Loucy (cell line): ENCODE data around the gene AGXT2.

Source experiments
- H2AFZ ChIP-seq: fragments of 200-600 bp; sonication (generic); 2 replicates; pipeline ENCODE4 v1.6.0; 2016; ENCODE audit warnings: antibody characterized with exemption, mild to moderate bottlenecking, low read length, moderate library complexity
- H3F3A ChIP-seq: fragments of 200-600 bp; 2 replicates; pipeline ENCODE4 v1.6.0; 2016; ENCODE audit warnings: antibody characterized with exemption, low read depth, mild to moderate bottlenecking
- H3K27me3 ChIP-seq: fragments of 200-600 bp; sonication (generic); 2 replicates; pipeline ENCODE4 v1.6.1; 2014; ENCODE audit warnings: low read length, mild to moderate bottlenecking; ENCODE audit not compliant: insufficient read depth, poor library complexity, severe bottlenecking
- H3K36me3 ChIP-seq: fragments of 200-600 bp; sonication (generic); 2 replicates; pipeline ENCODE4 v1.6.1; 2016; ENCODE audit warnings: low read length; ENCODE audit not compliant: insufficient read depth
- H3K4me1 ChIP-seq: fragments of 200-600 bp; sonication (generic); 2 replicates; pipeline ENCODE4 v1.5.1; 2014; ENCODE audit warnings: low read length, mild to moderate bottlenecking; ENCODE audit not compliant: insufficient read depth, poor library complexity, severe bottlenecking
- H3K4me2 ChIP-seq: fragments of 200-600 bp; sonication (generic); 2 replicates; pipeline ENCODE4 v1.6.0; 2014; ENCODE audit warnings: antibody characterized with exemption, low read length, low read depth, mild to moderate bottlenecking; ENCODE audit not compliant: poor library complexity, severe bottlenecking
- H3K4me3 ChIP-seq: fragments of 200-600 bp; sonication (generic); 2 replicates; pipeline ENCODE4 v1.5.1; 2014; ENCODE audit warnings: low read length, mild to moderate bottlenecking, mixed read lengths; ENCODE audit not compliant: poor library complexity, severe bottlenecking
- H3K79me2 ChIP-seq: fragments of 200-600 bp; sonication (generic); 2 replicates; pipeline ENCODE4 v1.6.1; 2014; ENCODE audit warnings: low read length; ENCODE audit not compliant: insufficient read depth
- H3K9ac ChIP-seq: fragments of 200-600 bp; sonication (generic); 2 replicates; pipeline ENCODE4 v1.6.0; 2014; ENCODE audit warnings: mild to moderate bottlenecking, low read depth, low read length, moderate library complexity; ENCODE audit not compliant: poor library complexity, severe bottlenecking
- H3K9me2 ChIP-seq: fragments of 200-600 bp; sonication (generic); replicated peaks from 2 replicates; pipeline ENCODE4 v1.6.1; 2016; ENCODE audit warnings: low read depth, low read length, mixed read lengths
- H3K9me3 ChIP-seq: fragments of 200-600 bp; sonication (generic); 2 replicates; pipeline ENCODE4 v1.6.1; 2014; ENCODE audit warnings: mild to moderate bottlenecking, antibody characterized with exemption, low read length, low read depth; ENCODE audit not compliant: insufficient read depth
- H4K20me1 ChIP-seq: fragments of 200-600 bp; sonication (generic); 2 replicates; pipeline ENCODE4 v1.6.0; 2014; ENCODE audit warnings: antibody characterized with exemption, low read length, mild to moderate bottlenecking; ENCODE audit not compliant: insufficient read depth, poor library complexity, severe bottlenecking
- EZH2phosphoT487 ChIP-seq: fragments of 200-600 bp; IDR thresholded peaks from 2 replicates; pipeline ENCODE4 v1.6.1; 2018; ENCODE audit warnings: antibody characterized with exemption, mild to moderate bottlenecking, moderate library complexity, borderline replicate concordance
- TF ChIP-seq, protein P1 (sequence below): fragments of 200-600 bp; sonication (generic); conservative IDR thresholded peaks from 2 replicates; pipeline ENCODE4 v1.5.1; 2014; ENCODE audit warnings: mild to moderate bottlenecking, antibody characterized with exemption, low read length

Gene AGXT2

DNA sequence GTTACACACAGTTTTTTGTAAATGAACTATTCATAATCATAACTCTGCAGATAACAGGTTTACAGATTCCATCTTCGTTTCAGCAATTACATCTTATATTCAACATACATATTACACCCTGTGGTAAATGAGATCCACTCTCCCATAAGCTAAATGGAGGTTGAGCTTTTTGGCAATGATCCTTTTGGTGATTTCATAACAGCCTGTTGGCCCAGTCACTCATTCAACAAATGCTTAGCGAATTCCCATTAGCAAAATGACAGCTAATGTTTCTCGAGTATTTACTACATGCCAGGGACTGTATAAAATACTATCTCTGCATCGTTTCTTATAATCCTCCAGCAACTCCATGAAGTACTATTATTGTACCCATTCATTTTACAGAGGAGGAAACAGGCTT lies 25.4 kb upstream of the AGXT2 start:
- Histone ChIP-seq H3K79me2 (no peaks in the 10 kb centered on the region), H4K20me1 (no peaks in the 10 kb centered on the region)
- TF ChIP-seq, protein P1, sequence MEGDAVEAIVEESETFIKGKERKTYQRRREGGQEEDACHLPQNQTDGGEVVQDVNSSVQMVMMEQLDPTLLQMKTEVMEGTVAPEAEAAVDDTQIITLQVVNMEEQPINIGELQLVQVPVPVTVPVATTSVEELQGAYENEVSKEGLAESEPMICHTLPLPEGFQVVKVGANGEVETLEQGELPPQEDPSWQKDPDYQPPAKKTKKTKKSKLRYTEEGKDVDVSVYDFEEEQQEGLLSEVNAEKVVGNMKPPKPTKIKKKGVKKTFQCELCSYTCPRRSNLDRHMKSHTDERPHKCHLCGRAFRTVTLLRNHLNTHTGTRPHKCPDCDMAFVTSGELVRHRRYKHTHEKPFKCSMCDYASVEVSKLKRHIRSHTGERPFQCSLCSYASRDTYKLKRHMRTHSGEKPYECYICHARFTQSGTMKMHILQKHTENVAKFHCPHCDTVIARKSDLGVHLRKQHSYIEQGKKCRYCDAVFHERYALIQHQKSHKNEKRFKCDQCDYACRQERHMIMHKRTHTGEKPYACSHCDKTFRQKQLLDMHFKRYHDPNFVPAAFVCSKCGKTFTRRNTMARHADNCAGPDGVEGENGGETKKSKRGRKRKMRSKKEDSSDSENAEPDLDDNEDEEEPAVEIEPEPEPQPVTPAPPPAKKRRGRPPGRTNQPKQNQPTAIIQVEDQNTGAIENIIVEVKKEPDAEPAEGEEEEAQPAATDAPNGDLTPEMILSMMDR = no peak
- TF ChIP-seq EZH2phosphoT487 = no peak

DNA sequence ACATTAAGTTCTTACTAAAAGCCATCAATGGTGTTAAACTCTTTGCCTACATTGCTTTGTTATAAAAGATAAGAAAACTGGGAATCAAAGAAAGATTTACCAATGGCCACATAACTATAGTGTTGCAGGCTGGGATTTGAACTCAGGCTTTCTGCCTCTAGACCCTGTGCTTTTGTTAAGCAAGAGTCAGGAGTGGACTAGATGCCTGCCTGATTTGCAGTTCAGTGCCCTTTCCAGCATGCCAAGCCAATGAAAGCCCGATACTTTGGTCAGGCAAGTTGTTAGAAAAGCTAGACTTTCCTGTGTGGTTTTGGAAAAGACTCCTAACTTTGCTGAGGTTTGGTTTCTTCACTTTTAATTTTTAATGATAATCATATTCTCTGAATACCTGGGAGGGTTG lies 21.4 kb upstream of the AGXT2 start:
- Histone ChIP-seq H3K4me2 (no peak overlapping the region), H3K27me3 (no peaks in the 10 kb centered on the region), H3K36me3 (no peaks in the 10 kb centered on the region), H3K4me1 (no peaks in the 10 kb centered on the region), H2AFZ (no peak overlapping the region), H3F3A (no peaks in the 10 kb centered on the region), H3K79me2 (no peaks in the 10 kb centered on the region), H3K9ac (no peak overlapping the region), H3K9me2 (no peaks in the 10 kb centered on the region), H3K9me3 (no peaks in the 10 kb centered on the region), H4K20me1 (no peaks in the 10 kb centered on the region), H3K4me3 (no peak overlapping the region)
- TF ChIP-seq, protein P1 = no peak
- TF ChIP-seq EZH2phosphoT487 = no peak

More for the DNA sequence above, 25.4 kb upstream of the AGXT2 start:
- H3K4me2 ChIP-seq = no peak overlapping the region
- H3K27me3 ChIP-seq = no peaks in the 10 kb centered on the region
- no peaks in the 10 kb centered on the region for H3K9me3 ChIP-seq
- H3K9ac ChIP-seq = no peak overlapping the region
- no peaks in the 10 kb centered on the region for H3K36me3 ChIP-seq
- H3K4me3 ChIP-seq = no peak overlapping the region
- no peak overlapping the region for H2AFZ ChIP-seq
- no peaks in the 10 kb centered on the region for H3F3A ChIP-seq
- H3K9me2 ChIP-seq = no peaks in the 10 kb centered on the region
- no peaks in the 10 kb centered on the region for H3K4me1 ChIP-seq

DNA sequence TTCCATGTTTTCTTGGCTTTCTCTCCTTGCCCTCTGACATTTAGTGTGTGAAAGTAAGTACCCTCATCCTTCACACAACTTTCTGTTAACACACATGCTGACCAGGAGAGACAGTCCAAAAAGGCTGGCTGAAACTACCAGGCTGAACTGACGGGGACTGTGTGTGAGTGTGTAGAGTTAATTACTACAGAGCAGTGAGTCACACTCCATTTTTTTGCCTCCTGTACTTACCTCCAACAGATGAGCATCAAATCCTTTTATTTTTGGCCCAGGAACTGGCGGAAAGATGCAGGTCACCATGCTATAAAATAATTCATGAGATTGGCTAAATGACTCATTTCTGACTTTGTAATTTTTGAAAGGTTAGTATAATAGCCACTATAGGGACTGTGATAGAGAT lies 20.2 kb upstream of the AGXT2 start:
- TF ChIP-seq, protein P1 = no peak
- TF ChIP-seq EZH2phosphoT487 = no peak
- Histone ChIP-seq H3K9me3 (no peaks in the 10 kb centered on the region), H3K4me2 (no peak overlapping the region), H3K4me1 (no peaks in the 10 kb centered on the region), H3K9me2 (no peaks in the 10 kb centered on the region), H3K36me3 (no peaks in the 10 kb centered on the region), H3K27me3 (no peaks in the 10 kb centered on the region), H3K79me2 (no peaks in the 10 kb centered on the region), H4K20me1 (no peaks in the 10 kb centered on the region), H3F3A (no peaks in the 10 kb centered on the region), H3K9ac (no peak overlapping the region), H2AFZ (no peak overlapping the region), H3K4me3 (no peak overlapping the region)
